Stimulated activated CD8-positive, alpha-beta memory T cell treated with anti-CD3 and anti-CD28 coated beads, Interleukin-15, amount 100 ng/mL, for 1 hour (primary cell): ENCODE results near the gene YWHAE.
"Not testable (repeated sequence)": the region's sequence is repeated elsewhere in the genome, so short reads cannot be mapped to it uniquely, and the experiment has no call there.

Source experiments
- DNase-seq: peaks from one replicate; pipeline ENCODE4 v3.0.0-alpha.2; 2020; ENCODE audit warnings: low read depth

The YWHAE gene

DNA sequence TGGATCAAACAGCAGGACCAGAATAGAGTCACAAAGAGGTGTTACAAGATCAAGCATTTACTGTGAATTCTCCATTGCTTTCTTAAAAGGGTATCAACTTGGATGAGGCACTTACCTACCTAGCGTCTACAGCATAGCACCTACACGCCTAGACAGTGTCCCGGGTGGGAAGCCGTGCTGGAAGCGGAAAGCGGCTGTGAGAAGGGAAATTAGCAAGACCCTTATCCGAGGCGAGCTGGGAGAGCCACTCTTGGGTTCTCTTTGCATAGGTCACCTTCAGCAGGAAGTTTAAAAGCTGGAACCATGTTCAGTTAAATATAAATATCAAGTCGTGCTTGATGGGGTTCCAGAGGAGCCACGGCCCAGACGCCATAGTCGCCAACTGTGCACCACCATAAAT lies 74.3 kb downstream of the YWHAE start:
- DNase-seq = no peak

DNA sequence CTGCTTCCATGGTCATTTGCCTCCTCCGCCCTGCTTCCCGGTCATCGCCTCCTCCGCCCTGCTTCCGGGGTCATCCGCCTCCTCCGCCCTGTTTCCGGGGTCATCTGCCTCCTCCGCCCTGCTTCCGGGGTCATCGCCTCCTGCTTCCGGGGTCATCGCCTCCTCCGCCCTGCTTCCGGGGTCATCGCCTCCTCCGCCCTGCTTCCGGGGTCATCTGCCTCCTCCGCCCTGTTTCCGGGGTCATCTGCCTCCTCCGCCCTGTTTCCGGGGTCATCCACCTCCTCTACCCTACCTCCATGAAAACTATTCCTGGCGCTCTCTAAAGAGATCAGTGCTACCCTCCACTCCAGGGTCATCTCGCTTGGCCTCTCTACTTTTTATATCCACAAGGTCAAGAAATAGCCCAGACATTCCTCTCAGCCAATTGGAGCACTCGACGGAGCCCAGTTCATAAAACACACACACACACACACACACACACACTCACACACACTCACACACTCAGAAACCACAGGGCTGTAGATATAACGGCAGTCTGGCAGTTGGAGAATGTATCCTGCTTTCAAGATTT lies 75.7 kb downstream of the YWHAE start:
- DNase-seq = no peak

DNA sequence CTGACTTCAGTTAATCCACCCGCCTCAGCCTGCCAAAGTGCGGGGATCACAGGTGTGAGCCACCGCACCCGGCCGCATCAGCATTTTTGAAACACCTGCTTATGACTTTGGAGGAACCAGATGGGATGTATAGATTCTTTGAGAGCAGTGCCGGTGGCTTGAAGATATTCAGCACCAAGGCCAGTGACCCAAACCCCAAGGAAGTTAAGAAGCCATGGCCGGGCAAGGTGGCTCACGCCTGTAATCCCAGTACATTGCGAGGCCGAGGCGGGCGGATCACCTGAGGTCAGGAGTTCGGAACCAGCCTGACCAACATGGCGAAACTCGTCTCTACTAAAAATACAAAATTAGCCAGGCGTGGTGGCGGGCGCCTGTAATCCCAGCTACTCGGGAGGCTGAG lies 76.7 kb downstream of the YWHAE start:
- no peak for DNase-seq

DNA sequence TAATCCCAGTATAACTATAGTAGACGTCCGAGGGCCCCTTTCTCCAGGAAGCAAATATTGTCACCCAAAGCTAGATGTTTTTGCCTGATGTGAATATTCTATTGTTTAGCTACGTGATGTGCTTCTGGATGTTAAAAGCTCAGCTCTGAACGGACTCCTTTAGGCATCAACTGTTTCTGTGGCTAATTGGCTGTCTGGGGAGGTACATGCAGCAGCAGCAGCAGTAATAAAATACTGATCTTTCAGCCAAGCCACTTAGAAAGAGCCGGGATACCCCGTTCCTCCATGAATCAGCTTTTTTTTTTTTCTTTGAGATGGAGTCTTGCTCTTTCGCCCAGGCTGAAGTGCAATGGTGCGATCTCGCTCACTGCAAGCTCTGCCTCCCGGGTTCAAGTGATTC lies 77.5 kb downstream of the YWHAE start:
- no peak for DNase-seq

DNA sequence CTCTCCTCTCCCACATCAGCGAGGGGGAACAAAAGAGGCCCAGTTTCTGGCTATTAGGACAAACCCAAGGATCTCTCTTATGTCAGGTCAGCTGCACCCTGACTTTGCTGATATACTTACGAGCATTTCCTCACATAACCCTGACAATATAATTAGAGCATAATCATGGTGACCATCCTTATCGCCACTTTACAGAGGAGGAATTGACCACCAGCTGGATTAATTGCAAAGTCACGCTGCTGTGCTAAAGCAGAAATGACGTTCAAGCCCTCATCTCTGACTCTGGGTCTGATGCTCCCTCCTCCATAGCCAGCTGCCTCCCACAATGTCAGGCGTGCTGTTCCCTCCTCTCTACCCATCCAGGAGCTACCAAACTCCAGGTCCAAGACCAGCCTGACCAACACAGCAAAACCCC lies 78.0 kb downstream of the YWHAE start:
- no peak for DNase-seq

DNA sequence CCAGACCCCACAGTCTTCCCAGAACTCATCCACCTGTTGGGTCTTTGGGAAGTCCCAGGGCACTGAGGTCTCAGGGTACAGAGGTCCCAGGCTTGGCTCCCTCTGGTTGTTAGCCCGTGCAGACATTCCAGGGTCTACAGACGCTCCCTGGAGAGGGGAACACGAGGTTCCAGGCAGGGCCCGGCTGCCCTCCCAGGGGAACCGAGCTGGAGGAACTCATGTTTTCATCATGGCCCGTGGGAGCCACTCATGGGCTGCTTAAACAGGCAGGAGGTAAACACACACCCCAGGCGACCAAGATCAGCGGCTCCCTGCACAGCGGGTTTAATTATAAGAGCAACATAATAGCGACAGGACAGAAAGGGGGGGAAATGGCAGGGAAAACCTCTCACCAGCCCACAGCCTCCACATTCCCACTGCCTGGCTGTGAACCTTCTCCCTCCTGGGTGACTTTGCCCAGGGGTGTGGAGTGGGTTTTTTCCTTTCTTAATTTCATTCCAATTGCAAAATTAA lies 84.1 kb downstream of the YWHAE start:
- no peak for DNase-seq

DNA sequence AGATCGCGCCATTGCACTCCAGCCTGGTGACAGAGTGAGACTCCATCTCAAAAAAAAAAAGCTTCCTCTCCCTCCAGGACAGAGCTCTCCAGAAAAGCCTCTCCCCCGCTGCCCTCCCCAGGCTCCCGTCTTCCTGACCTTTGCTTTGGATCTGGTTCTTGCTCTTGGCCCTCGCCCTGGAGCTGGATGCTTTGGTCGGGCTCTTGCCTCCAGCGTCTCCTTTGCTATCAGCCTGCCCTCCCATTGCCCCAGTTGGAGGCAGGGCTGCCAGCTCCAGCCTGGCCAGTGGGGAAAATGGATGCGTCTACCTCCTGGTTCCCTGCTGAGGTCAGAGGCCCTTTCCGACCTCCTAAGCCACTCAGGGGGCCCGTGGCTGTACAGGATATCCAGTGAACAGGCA lies 84.6 kb downstream of the YWHAE start:
- DNase-seq = no peak

DNA sequence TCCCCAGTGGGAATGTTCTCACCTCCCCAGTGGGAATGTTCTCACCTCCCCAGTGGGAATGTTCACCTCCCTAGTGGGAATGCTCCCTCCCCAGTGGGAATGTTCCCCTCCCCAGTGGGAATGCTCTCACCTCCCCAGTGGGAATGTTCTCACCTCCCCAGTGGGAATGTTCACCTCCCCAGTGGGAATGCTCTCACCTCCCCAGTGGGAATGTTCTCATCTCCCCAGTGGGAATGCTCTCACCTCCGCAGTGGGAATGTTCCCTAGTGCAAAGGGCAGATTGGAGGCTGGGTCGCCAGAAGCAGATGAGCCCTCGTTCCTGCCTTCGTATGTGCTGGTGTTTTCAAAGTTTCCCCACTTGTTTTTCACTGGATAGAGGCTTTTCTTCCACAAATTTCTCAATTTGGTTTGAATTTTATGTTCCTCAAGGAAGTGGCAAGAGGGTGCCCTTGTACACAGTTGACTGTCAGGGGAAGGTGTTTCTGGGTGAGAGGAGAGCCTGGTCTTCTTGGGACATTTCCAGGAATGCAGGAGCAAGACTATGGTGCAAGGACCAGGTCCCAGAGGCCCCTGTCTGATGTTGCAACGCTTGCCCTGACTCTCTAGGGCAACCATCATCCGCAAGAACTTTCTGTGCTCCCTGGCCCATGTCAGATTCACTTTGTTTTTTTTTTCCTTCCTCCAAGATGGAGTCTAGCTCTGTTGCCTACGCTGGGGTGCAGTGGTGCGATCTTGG lies 86.6 kb downstream of the YWHAE start:
- DNase-seq = no peak

DNA sequence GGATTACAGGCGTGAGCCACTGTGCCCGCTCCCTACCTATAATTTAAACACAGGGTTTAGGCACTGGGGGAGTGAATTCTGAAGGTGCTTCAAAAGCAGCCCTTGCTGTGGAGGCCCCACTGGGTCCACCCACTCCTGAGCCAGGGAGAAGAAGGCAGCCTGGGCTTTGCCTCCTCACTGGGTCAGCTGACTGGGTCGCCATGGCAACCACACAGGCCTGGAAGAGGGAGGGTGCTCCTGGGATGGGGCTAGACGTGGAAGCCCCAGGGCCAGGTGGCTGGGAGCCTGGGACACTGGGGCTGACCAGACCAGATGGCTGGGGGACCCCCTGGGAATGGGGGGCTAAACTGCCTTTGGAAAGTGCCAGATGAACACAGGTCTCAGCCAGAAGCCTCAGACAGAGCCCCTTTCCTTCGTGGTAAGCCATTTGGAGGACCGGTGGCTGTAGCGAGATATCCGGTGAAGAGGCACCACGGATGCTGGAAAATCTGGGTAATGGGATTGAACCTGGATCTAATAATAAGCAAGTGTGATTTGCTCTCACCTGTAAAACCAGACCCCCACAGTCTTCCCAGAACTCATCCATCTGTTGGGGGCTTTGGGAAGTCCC lies 87.7 kb downstream of the YWHAE start:
- DNase-seq = no peak

DNA sequence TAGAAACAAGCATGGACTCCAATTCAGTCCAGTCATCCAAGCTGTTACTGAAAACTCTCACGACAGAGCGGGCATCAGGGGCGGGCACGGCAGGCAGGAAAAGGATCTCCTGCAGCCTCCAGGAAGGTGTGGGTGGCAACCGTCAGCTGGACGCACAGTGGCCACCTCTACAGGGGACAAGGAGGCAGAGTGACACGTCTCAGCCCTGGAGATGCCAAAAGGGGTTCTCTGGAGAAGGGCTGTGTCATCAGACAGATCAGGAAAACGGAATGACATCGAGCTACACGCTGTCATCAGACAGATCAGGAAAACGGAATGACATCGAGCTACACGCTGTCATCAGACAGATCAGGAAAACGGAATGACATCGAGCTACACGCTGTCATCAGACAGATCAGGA lies 92.2 kb downstream of the YWHAE start:
- not testable (repeated sequence) for DNase-seq

DNA sequence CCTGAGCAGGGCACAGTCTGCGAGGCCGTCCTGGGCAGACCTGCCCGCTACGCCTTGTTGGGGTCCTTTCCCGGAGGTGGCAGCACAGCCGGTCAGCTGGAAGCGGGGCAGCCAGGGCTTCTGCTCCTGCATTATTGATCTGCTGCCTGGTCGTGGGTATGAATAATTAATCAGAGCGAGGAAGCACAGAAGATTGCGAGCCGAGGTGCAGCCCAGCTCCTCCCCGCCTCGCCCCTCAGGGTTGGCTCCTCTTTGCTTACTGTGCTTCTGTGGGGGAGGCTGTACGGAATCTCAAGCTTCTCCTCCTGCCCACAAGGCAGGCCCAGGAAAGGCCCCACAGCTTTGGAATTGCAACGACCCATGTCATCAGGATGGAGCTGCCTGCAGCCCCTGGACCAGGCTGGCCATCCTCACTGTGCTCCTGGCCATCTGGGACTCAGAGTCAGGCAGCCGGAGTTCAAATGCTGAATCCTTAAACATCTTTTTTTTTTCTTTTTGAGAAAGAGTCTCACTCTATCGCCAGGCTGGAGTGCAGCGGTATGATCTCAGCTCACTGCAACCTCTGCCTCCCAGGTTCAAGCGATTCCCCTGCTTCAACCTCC lies 95.0 kb downstream of the YWHAE start:
- no peak for DNase-seq

DNA sequence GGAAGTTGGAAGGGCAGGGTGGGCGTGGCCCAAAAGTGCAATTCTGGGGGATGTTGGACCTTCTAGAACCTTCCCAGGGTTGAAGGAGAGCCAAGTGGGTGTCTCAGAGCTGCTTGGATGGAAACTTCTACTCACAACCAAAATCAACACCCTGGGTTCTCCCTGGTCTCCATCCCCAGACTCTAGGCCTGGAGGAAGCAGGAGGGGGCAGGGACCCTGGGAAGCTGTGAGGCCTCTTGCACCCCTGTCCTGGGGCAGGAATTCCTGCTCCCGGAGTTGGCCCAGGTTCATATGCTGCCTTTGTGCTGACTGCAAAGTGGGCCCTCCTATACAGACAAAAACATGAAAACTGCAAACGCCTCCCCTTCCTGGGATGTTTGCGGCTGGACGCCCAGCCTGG lies 95.5 kb downstream of the YWHAE start:
- no peak for DNase-seq

DNA sequence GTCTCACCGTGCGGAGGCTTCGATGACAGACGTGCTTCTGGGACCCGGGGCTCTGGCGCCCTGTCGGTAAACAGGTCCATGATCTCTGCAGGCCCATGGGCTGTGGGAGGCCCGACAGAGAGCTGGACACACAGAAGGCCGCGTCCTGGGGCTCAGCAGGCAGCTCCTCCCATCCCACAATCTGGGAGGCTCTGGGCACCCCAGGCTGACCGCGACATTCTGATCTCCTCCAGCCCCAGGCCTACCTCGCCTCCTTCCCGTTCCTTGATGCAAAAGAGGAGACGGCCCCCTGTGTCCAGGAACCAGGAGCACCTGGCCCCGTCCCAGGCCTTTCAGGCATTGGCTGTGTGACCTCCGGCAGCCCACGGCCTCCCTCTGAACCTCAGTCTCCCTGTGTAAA lies 97.3 kb downstream of the YWHAE start:
- no peak for DNase-seq

DNA sequence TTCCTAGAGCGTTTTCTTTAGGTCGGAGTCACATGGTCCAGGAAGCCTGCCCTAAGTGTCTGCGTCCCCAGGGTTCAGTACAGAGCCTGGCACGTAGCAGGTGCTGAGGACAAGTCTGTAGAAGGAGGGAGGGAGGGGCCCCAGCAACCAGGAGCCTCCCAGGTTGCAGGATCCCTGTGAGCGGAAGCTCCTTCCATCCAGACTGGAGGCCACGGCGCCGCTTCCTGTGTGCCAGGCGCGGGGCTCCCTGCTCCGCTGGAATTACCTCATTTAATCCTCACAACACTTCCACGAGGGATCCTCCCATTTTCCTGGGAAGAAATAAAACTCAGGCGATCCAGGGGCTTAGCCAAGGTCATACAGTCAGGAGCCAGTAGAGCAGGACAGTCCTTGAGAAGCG lies 98.5 kb downstream of the YWHAE start:
- no peak for DNase-seq

DNA sequence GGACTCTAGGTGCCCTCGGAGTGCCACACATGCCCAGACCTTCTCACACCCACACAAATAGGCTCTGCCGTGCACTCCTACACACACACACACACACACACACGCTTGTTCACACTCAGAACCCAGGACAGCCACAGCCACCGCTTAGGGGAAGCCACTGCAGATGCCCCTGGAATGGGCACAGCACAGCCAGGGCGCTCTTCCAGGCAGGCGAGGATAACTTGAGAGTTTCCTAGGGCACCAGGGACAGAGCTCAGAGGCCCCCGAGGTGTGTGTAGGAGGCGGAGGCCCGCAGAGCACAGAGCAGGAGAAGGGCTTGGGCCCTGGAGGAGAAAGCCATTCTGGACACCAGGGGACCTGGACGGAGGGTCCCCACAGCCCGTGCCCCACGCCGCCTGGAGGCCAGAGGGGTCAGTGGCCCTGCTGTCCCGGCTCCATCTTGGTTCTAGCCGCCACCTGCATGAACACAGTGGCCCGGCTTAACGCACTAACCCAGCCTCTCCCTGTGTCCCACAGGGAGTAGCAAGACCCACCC lies 99.6 kb downstream of the YWHAE start:
- DNase-seq = no peak

DNA sequence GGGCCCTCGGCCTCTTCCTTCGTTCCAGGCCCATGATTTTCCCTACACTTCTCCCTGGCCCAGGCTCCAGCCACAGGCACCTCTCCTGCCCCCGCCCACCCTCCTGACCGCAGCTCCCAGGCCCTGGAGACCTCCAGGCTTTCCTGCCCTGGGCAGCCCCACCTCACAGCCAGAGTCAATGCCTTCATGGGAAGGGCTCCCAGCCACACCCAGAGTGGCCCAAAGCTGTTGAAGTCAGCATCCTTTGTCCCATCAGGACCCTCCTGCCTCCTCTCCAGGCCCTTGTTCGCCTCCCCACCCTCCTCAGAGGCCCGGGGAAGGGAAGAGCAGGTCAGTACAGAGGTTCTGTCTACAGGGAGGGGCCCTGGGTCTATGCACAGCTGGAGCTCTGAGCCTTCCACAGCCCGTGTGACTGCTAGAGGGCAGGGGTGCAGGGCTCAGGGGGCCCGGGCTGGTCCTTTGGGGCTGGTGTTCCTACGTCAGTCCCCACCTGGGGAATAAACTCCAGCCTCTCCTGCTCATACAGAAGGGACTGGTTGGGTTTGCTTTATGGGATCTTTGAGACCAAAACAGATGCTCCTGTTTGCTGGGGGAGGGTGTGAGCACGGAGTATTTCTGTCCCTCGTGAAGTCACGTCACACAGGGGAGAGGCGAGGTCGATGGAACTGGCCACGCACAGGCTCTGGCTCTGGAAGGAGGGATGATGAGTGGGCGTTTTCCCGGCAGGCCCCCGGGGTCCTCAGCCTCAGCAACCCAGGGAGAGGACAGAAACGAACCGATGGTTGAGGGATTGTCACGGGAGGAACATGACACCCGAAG lies 100.3 kb downstream of the YWHAE start:
- DNase-seq = no peak

DNA sequence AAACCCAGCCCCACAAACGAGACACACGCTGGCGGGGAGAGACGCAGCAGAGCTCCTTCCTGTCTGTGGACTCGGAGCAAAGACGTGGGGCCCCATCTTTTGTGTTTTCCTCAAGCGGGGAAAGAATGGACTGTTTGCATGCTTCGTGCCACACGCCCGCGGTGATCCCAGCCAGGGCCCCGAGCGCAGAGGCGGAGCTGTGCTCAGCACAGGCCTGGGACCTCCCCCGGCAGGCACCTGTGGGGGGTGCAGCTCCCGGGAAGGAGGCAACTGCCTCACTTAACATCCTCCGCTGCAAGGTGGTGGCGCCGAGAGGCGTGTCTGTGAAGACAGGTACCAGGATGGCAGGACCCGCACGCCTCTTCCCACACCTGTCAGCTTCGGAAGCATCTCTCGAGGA lies 101.4 kb downstream of the YWHAE start:
- DNase-seq = no peak
